ENCODE data around the gene PTPRM. TPM values are rescaled to one million over a fixed set of nuclear protein-coding genes. Genes with fewer than 3 reads are reported as not detected.

PTPRM gene
- total and polyA plus RNA-seq, 2 of the 4 experiments (the other 2 are of a cell fraction) = 28.3 to 51.2 TPM

- H2BK120ac ChIP-seq (ENCODE audit: low read depth, low read length) = no peak overlapping the region
- H3K27me3 ChIP-seq (ENCODE audit: control insufficient read depth, insufficient read depth, low read length) = no peaks in the 10 kb centered on the region
- ATAC-seq (ENCODE audit: low read depth) (no peak), DNase-seq (no peak)
- in situ Hi-C loops (cut with MboI; ENCODE audit: low sequenced_read_pairs) (no loop called here), intact Hi-C loops (cut with micrococcal nuclease) (no loop called here), dilution Hi-C loops (cut with HindIII; ENCODE audit: low sequenced_read_pairs, unreplicated experiment) (no loop called here)
- H3K9me1 ChIP-seq (ENCODE audit: insufficient read depth, low read length) = peaks cover 19% of the 10 kb centered on the region
- H3K23ac ChIP-seq (ENCODE audit: low read depth, low read length) = no peak overlapping the region
- no peak overlapping the region for H2BK15ac ChIP-seq (ENCODE audit: low read depth, low read length)
- no TSS peak for BruUV-seq (replicated peaks)
- H2AK5ac ChIP-seq (ENCODE audit: low read depth, low read length) = no peak overlapping the region
- CTCF ChIA-PET = no interaction called here
- H3K14ac ChIP-seq (replicated peaks; ENCODE audit: low read depth, low read length) = no peak overlapping the region
- H2BK5ac ChIP-seq (ENCODE audit: low read depth, low read length, poor library complexity, severe bottlenecking) = no peak overlapping the region
- no peak overlapping the region for H3K9ac ChIP-seq (ENCODE audit: low read depth, low read length)
- H3K36me3 ChIP-seq (ENCODE audit: control insufficient read depth, insufficient read depth, low read length) = no peaks in the 10 kb centered on the region
- H3K4me3 ChIP-seq (ENCODE audit: insufficient read depth, low read depth, low read length) = no peak overlapping the region
- H2AFZ ChIP-seq (replicated peaks; ENCODE audit: low read length, poor library complexity) = no peak overlapping the region
- TF ChIP-seq USF2 (IDR thresholded peaks at IDR 0.05; ENCODE audit: low read depth, low read length) (no peak), NFE2L2 (IDR thresholded peaks at IDR 0.05; ENCODE audit: low read depth, low read length) (no peak), CTCF (conservative IDR thresholded peaks at IDR 0.05; ENCODE audit: low read depth, low read length) (no peak), RAD21 (IDR thresholded peaks at IDR 0.05; ENCODE audit: low read length) (no peak), SMC3 (IDR thresholded peaks at IDR 0.05; ENCODE audit: low read depth, low read length) (no peak), CHD1 (IDR thresholded peaks at IDR 0.05; ENCODE audit: low read depth, low read length) (no peak), POLR2A (IDR thresholded peaks at IDR 0.05; ENCODE audit: low read depth, low read length) (no peak), CEBPB (IDR thresholded peaks at IDR 0.05; ENCODE audit: low read depth, low read length) (no peak), RCOR1 (IDR thresholded peaks at IDR 0.05; ENCODE audit: insufficient replicate concordance, low read length) (no peak), MAFK (IDR thresholded peaks at IDR 0.05; ENCODE audit: low read depth, low read length) (no peak), MXI1 (IDR thresholded peaks at IDR 0.05; ENCODE audit: borderline replicate concordance, low read depth, low read length) (no peak), BHLHE40 (IDR thresholded peaks at IDR 0.05; ENCODE audit: low read depth, low read length) (no peak), MAZ (IDR thresholded peaks at IDR 0.05; ENCODE audit: borderline replicate concordance, low read depth, low read length) (no peak), FOS (IDR thresholded peaks at IDR 0.05; ENCODE audit: low read depth, low read length) (no peak), ELK1 (IDR thresholded peaks at IDR 0.05; ENCODE audit: borderline replicate concordance, low read depth, low read length) (no peak), RFX5 (IDR thresholded peaks at IDR 0.05; ENCODE audit: low read depth, low read length) (no peak)
- H3K18ac ChIP-seq (ENCODE audit: low read depth, low read length) = no peak overlapping the region
- no peaks in the 10 kb centered on the region for H4K20me1 ChIP-seq (ENCODE audit: insufficient read depth, low read length)
- no CpG with 5 or more reads among the region's 10 CpGs for WGBS, 2 experiments (ENCODE audit: extremely low coverage in 2 of 2, insufficient read length in 1 of 2)
- POLR2A ChIA-PET (ENCODE audit: unreplicated experiment) = interaction anchor here (0.6 kb wide), 1 partner anchor 16 kb away, joined by 4 read pairs; no protein-coding TSS in a partner anchor
- peaks cover 10% of the 10 kb centered on the region for H3K4me1 ChIP-seq (ENCODE audit: control insufficient read depth, insufficient read depth, low read length)
- peak overlapping the region; percentile 31 for H2AK9ac ChIP-seq (replicated peaks; ENCODE audit: low read depth, low read length, poor library complexity)
- no peak overlapping the region for H4K91ac ChIP-seq (ENCODE audit: insufficient read depth, low read depth, low read length)
- no peak overlapping the region for H4K8ac ChIP-seq (ENCODE audit: low read depth in 2 of 2, low read length in 2 of 2)
- H3K56ac ChIP-seq (ENCODE audit: extremely low read depth, insufficient read depth, low read length) = no peak overlapping the region
- H3K27ac ChIP-seq (ENCODE audit: insufficient read depth, low read length) = no peak overlapping the region
- no peaks in the 10 kb centered on the region for H3K79me1 ChIP-seq (ENCODE audit: low read depth in 1 of 2, low read length in 2 of 2)
- no peak overlapping the region for H3K4me2 ChIP-seq (ENCODE audit: low read depth, low read length)
- H4K5ac ChIP-seq (ENCODE audit: low read depth, low read length) = no peak overlapping the region
- no peak overlapping the region; the same call in 1 of the 2 replicates for H3K4ac ChIP-seq (ENCODE audit: low read depth, low read length)
- H3K9me3 ChIP-seq (ENCODE audit: control insufficient read depth, insufficient read depth, low read length) = no peaks in the 10 kb centered on the region
- no peak overlapping the region for H2BK20ac ChIP-seq (ENCODE audit: low read depth, low read length)
Measured at GRCh38 chr18:8339952-8340351, 772.8 kb downstream of the PTPRM start.
